ENCODE results near the gene HSPG2.

The HSPG2 gene

GRCh38 chr1:21939650-21940374 is 2.7 kb upstream of the HSPG2 start:
- H3K4me3 ChIP-seq (ENCODE audit: low read depth, low read length): no peak overlapping the region
- POLR2A ChIA-PET: interaction anchor here (1.0 to 2.2 kb wide), 3 partner anchors 9 to 20 kb away, joined by 5 to 11 read pairs (median 6); no protein-coding TSS in a partner anchor
- DNase-seq (ENCODE audit: low read depth, low spot score): peak; percentile 94
- TF ChIP-seq CTCF (IDR thresholded peaks at IDR 0.05; ENCODE audit: insufficient read depth, low read length, missing control alignments): peak; percentile 61
- CTCF ChIA-PET: interaction anchor here (0.9 to 3.8 kb wide), 23 partner anchors 8 to 114 kb away, joined by 3 to 29 read pairs (median 5); no protein-coding TSS in a partner anchor

DNA sequence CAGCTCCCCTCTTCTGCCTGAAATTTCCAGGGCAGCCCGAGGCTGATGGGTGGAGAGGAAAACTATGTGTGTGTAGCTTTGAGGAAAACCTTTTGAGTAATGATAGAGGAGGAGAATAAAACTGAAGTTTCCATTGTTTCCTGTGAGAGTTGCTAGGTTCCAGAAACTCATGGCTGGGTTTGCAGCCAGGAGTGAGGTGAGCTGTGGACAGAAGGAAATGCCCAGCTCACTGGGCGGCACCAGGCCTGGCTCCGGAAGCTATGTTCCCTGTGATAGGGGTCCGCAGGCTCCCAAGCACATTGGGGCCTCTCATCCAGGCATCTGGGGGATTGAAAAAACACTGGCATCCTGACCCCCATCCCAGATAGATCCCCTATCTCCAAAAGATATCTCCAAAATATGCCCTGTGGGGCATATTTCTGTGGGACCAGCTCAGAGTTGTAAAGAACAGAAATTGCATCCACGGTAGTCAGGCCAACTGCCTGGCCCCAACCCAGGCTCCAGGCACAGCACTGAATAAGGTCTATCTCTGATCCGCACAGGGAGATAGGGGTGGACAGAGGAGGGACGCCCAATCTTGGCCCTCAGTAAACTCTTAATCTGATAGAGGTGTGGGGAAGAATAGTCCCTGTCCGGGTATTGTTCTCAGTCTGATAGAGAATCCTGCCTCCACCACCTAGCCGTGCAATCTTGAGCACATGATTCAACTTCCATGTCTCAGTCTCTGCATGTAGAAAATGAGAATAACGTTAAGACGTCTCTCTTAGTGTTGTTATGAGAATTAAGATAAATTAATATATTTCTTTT is 1.8 kb upstream of the HSPG2 start:
- DNase-seq (ENCODE audit: low read depth, low spot score): no peak
- POLR2A ChIA-PET: interaction anchor here (0.6 to 2.2 kb wide), 4 partner anchors 8 to 26 kb away, joined by 3 to 11 read pairs (median 6); no protein-coding TSS in a partner anchor
- no peak for TF ChIP-seq CTCF (IDR thresholded peaks at IDR 0.05; ENCODE audit: insufficient read depth, low read length, missing control alignments)
- no peak overlapping the region for H3K4me3 ChIP-seq (ENCODE audit: low read depth, low read length)
- CTCF ChIA-PET: interaction anchor here (0.7 to 3.8 kb wide), 27 partner anchors 7 to 114 kb away, joined by 3 to 29 read pairs (median 5); no protein-coding TSS in a partner anchor

- CTCF ChIA-PET: interaction anchor here (1.0 to 3.8 kb wide), 5 partner anchors 9 to 38 kb away, joined by 3 to 29 read pairs (median 8); no protein-coding TSS in a partner anchor
Measured at GRCh38 chr1:21937372-21938121, 437 bp upstream of the HSPG2 start.

GRCh38 chr1:21936366-21937031 is 611 bp downstream of the HSPG2 start:
- no peak for DNase-seq (ENCODE audit: low read depth, low spot score)
- no peak for TF ChIP-seq CTCF (IDR thresholded peaks at IDR 0.05; ENCODE audit: insufficient read depth, low read length, missing control alignments)
- H3K4me3 ChIP-seq (ENCODE audit: low read depth, low read length): peak overlapping the region; percentile 81
- ChIA-PET POLR2A (interaction anchor here (0.5 to 2.0 kb wide), 7 partner anchors 17 to 172 kb away, joined by 3 to 12 read pairs (median 4); no protein-coding TSS in a partner anchor), CTCF (interaction anchor here (1.1 to 1.7 kb wide), 4 partner anchors 15 to 26 kb away, joined by 3 to 6 read pairs (median 4); no protein-coding TSS in a partner anchor)

More at GRCh38 chr1:21937372-21938121, 437 bp upstream of the HSPG2 start:
- peak overlapping the region; percentile 43 for H3K4me3 ChIP-seq (ENCODE audit: low read depth, low read length)
- TF ChIP-seq CTCF (IDR thresholded peaks at IDR 0.05; ENCODE audit: insufficient read depth, low read length, missing control alignments): no peak
- POLR2A ChIA-PET: interaction anchor here (0.6 to 2.0 kb wide), 3 partner anchors 18 to 66 kb away, joined by 3 to 12 read pairs (median 4); no protein-coding TSS in a partner anchor
- DNase-seq (ENCODE audit: low read depth, low spot score): no peak

GRCh38 chr1:21935891-21936365 is 1.2 kb downstream of the HSPG2 start:
- no peak for DNase-seq (ENCODE audit: low read depth, low spot score)
- POLR2A ChIA-PET: interaction anchor here (0.6 to 2.0 kb wide), 5 partner anchors 16 to 171 kb away, joined by 3 to 12 read pairs (median 3); no protein-coding TSS in a partner anchor
- no peak for TF ChIP-seq CTCF (IDR thresholded peaks at IDR 0.05; ENCODE audit: insufficient read depth, low read length, missing control alignments)
- CTCF ChIA-PET: interaction anchor here (1.1 to 1.7 kb wide), 4 partner anchors 15 to 26 kb away, joined by 3 to 6 read pairs (median 4); no protein-coding TSS in a partner anchor
- peak overlapping the region; percentile 81 for H3K4me3 ChIP-seq (ENCODE audit: low read depth, low read length)
